Karpas-422 (cell line): ENCODE data around the gene VAMP4. TPM values are rescaled to one million over a fixed set of nuclear protein-coding genes. Genes with fewer than 3 reads are reported as not detected.

Experiments used
- DNase-seq: peaks from one replicate; pipeline ENCODE4 v3.0.0-alpha.2; 2015
- H2AFZ ChIP-seq: fragments of 200-600 bp; sonication (generic); 2 replicates; pipeline ENCODE4 v1.6.1; 2014; ENCODE audit warnings: antibody characterized with exemption, low read length, mixed read lengths
- H3K27ac ChIP-seq: fragments of 200-600 bp; sonication (generic); 2 replicates; pipeline ENCODE4 v1.5.1; 2014; ENCODE audit warnings: mild to moderate bottlenecking, low read length, moderate library complexity
- H3K27me3 ChIP-seq: fragments of 200-600 bp; sonication (generic); 2 replicates; pipeline ENCODE4 v1.6.1; 2014; ENCODE audit warnings: low read length, mixed read lengths
- H3K36me3 ChIP-seq: fragments of 200-600 bp; sonication (generic); 2 replicates; pipeline ENCODE4 v1.6.1; 2014; ENCODE audit warnings: low read length, mixed read lengths; ENCODE audit not compliant: insufficient read depth
- H3K4me1 ChIP-seq: fragments of 200-600 bp; sonication (generic); 2 replicates; pipeline ENCODE4 v1.6.1; 2014; ENCODE audit warnings: mild to moderate bottlenecking, low read length, mixed read lengths
- H3K4me2 ChIP-seq: fragments of 200-600 bp; sonication (generic); 2 replicates; pipeline ENCODE4 v1.6.1; 2014; ENCODE audit warnings: low read length, low read depth, mild to moderate bottlenecking; ENCODE audit not compliant: poor library complexity, severe bottlenecking
- H3K4me3 ChIP-seq: fragments of 200-600 bp; sonication (generic); 2 replicates; pipeline ENCODE4 v1.5.1; 2014; ENCODE audit warnings: mild to moderate bottlenecking, antibody characterized with exemption, low read length, mixed read lengths
- H3K79me2 ChIP-seq: fragments of 200-600 bp; sonication (generic); 2 replicates; pipeline ENCODE4 v1.6.1; 2014; ENCODE audit warnings: mild to moderate bottlenecking, low read length, mixed read lengths
- H3K9ac ChIP-seq: fragments of 200-600 bp; sonication (generic); 2 replicates; pipeline ENCODE4 v1.6.0; 2014; ENCODE audit warnings: low read length
- H3K9me2 ChIP-seq: fragments of 200-600 bp; sonication (generic), shearing (Covaris generic); replicated peaks from 2 replicates; pipeline ENCODE4 v1.6.0; 2014; ENCODE audit warnings: mild to moderate bottlenecking, low read length, moderate library complexity; ENCODE audit not compliant: insufficient read depth
- H3K9me3 ChIP-seq: fragments of 300-700, 200-600 bp; sonication (generic); 2 replicates; pipeline ENCODE4 v1.6.1; 2014; ENCODE audit warnings: low read length, mixed read lengths
- H4K20me1 ChIP-seq: fragments of 200-600 bp; sonication (generic); 2 replicates; pipeline ENCODE4 v1.6.1; 2014; ENCODE audit warnings: mild to moderate bottlenecking, antibody characterized with exemption, low read length, low read depth; ENCODE audit not compliant: insufficient read depth
- total RNA-seq: library from RNA; depleted of rRNA; stranded (reverse); fragments of >200 nt; shearing (Covaris generic); gene quantifications from 2 replicates; pipeline ENCODE4 v1.2.3, GENCODE V29; 2014; ENCODE audit warnings: low replicate concordance

Gene VAMP4
- total RNA-seq, 1 experiment from 2014 or later, result 9.0 TPM

- Histone ChIP-seq H3K27me3 (no peaks in the 10 kb centered on the region), H3K9me3 (no peaks in the 10 kb centered on the region), H3K4me1 (peaks cover 30% of the 10 kb centered on the region), H3K79me2 (peaks cover 24% of the 10 kb centered on the region), H3K4me3 (peak overlapping the region; percentile 86), H3K9me2 (no peaks in the 10 kb centered on the region), H3K9ac (peak overlapping the region; percentile 88), H4K20me1 (no peaks in the 10 kb centered on the region), H3K36me3 (no peaks in the 10 kb centered on the region), H2AFZ (peak overlapping the region; percentile 94; the same call in 1 of the 2 replicates), H3K4me2 (peak overlapping the region; percentile 93), H3K27ac (no peak overlapping the region)
- DNase-seq, result peak; percentile 52
Measured at GRCh38 chr1:171743081-171743870, 1.4 kb upstream of the VAMP4 start.

- peak overlapping the region; percentile 94 for H2AFZ ChIP-seq
- no peaks in the 10 kb centered on the region for H3K27me3 ChIP-seq
- no peaks in the 10 kb centered on the region for H3K36me3 ChIP-seq
- H3K79me2 ChIP-seq, result peaks cover 24% of the 10 kb centered on the region
- H3K9me2 ChIP-seq, result no peaks in the 10 kb centered on the region
- DNase-seq, result peak; percentile 59
- H4K20me1 ChIP-seq, result no peaks in the 10 kb centered on the region
- H3K27ac ChIP-seq, result peak overlapping the region; percentile 70
- H3K4me3 ChIP-seq, result peak overlapping the region; percentile 86
- peak overlapping the region; percentile 93 for H3K4me2 ChIP-seq
- peaks cover 30% of the 10 kb centered on the region for H3K4me1 ChIP-seq
- peak overlapping the region; percentile 88 for H3K9ac ChIP-seq
- H3K9me3 ChIP-seq, result no peaks in the 10 kb centered on the region
Measured at GRCh38 chr1:171742577-171742922, 685 bp upstream of the VAMP4 start.

- H3K9me3 ChIP-seq, result no peaks in the 10 kb centered on the region
- H3K9ac ChIP-seq, result peak overlapping the region; percentile 88
- peak; percentile 76 for DNase-seq
- no peaks in the 10 kb centered on the region for H3K9me2 ChIP-seq
- H3K79me2 ChIP-seq, result peaks cover 24% of the 10 kb centered on the region
- H3K4me1 ChIP-seq, result peaks cover 30% of the 10 kb centered on the region
- H3K4me2 ChIP-seq, result peak overlapping the region; percentile 93
- H3K27me3 ChIP-seq, result no peaks in the 10 kb centered on the region
- peak overlapping the region; percentile 70; the same call in 1 of the 2 replicates for H3K27ac ChIP-seq
- H2AFZ ChIP-seq, result peak overlapping the region; percentile 45; the same call in 1 of the 2 replicates
- no peaks in the 10 kb centered on the region for H4K20me1 ChIP-seq
- peak overlapping the region; percentile 86 for H3K4me3 ChIP-seq
- no peaks in the 10 kb centered on the region for H3K36me3 ChIP-seq
Measured at GRCh38 chr1:171740987-171741871, 636 bp downstream of the VAMP4 start.

- H3K9me3 ChIP-seq, result no peaks in the 10 kb centered on the region
- DNase-seq, result no peak
- H3K4me1 ChIP-seq, result peaks cover 30% of the 10 kb centered on the region
- H4K20me1 ChIP-seq, result no peaks in the 10 kb centered on the region
- H3K27me3 ChIP-seq, result no peaks in the 10 kb centered on the region
- H3K79me2 ChIP-seq, result peaks cover 24% of the 10 kb centered on the region
- peak overlapping the region; percentile 93 for H3K4me2 ChIP-seq
- H3K36me3 ChIP-seq, result no peaks in the 10 kb centered on the region
- H3K27ac ChIP-seq, result no peak overlapping the region; the same call in 1 of the 2 replicates
- H2AFZ ChIP-seq, result no peak overlapping the region
- H3K9me2 ChIP-seq, result no peaks in the 10 kb centered on the region
- H3K4me3 ChIP-seq, result peak overlapping the region; percentile 86
- peak overlapping the region; percentile 88 for H3K9ac ChIP-seq
Measured at GRCh38 chr1:171740356-171740863, 1.5 kb downstream of the VAMP4 start.

- Histone ChIP-seq H3K79me2 (peaks cover 24% of the 10 kb centered on the region), H3K36me3 (no peaks in the 10 kb centered on the region), H3K27ac (no peak overlapping the region), H2AFZ (no peak overlapping the region), H4K20me1 (no peaks in the 10 kb centered on the region), H3K9me3 (no peaks in the 10 kb centered on the region), H3K4me3 (no peak overlapping the region), H3K27me3 (no peaks in the 10 kb centered on the region), H3K9ac (no peak overlapping the region), H3K4me2 (peak overlapping the region; percentile 93), H3K9me2 (no peaks in the 10 kb centered on the region), H3K4me1 (peaks cover 30% of the 10 kb centered on the region)
- no peak for DNase-seq
Measured at GRCh38 chr1:171739656-171740055, 2.2 kb downstream of the VAMP4 start.

GRCh38 chr1:171738911-171739310, 3.0 kb downstream of the VAMP4 start:
- Histone ChIP-seq H3K79me2 (peaks cover 24% of the 10 kb centered on the region), H3K9me2 (no peaks in the 10 kb centered on the region), H3K9ac (no peak overlapping the region), H2AFZ (no peak overlapping the region), H3K4me2 (no peak overlapping the region), H3K36me3 (no peaks in the 10 kb centered on the region), H3K9me3 (no peaks in the 10 kb centered on the region), H3K27me3 (no peaks in the 10 kb centered on the region), H3K4me3 (no peak overlapping the region), H4K20me1 (no peaks in the 10 kb centered on the region), H3K27ac (no peak overlapping the region), H3K4me1 (peaks cover 30% of the 10 kb centered on the region)
- no peak for DNase-seq

- H3K9me3 ChIP-seq, result no peaks in the 10 kb centered on the region
- H3K9ac ChIP-seq, result no peak overlapping the region
- no peaks in the 10 kb centered on the region for H3K27me3 ChIP-seq
- no peak for DNase-seq
- no peak overlapping the region for H3K27ac ChIP-seq
- H3K9me2 ChIP-seq, result no peaks in the 10 kb centered on the region
- no peak overlapping the region for H3K4me3 ChIP-seq
- H4K20me1 ChIP-seq, result no peaks in the 10 kb centered on the region
- H3K79me2 ChIP-seq, result peaks cover 33% of the 10 kb centered on the region
- H3K36me3 ChIP-seq, result 0 out of 2 replicates have a peak, but pooled peaks cover 3% of the 10 kb centered on the region
- H3K4me2 ChIP-seq, result no peak overlapping the region
- no peak overlapping the region for H2AFZ ChIP-seq
- peaks cover 21% of the 10 kb centered on the region for H3K4me1 ChIP-seq
Measured at GRCh38 chr1:171736196-171736595, 5.7 kb downstream of the VAMP4 start.

GRCh38 chr1:171730052-171730451, 11.8 kb downstream of the VAMP4 start:
- Histone ChIP-seq H3K79me2 (peaks cover 30% of the 10 kb centered on the region), H3K9me2 (no peaks in the 10 kb centered on the region), H3K4me1 (peaks cover 6% of the 10 kb centered on the region; the same call in 1 of the 2 replicates), H3K4me3 (no peak overlapping the region), H3K36me3 (peaks cover 11% of the 10 kb centered on the region; the same call in 1 of the 2 replicates), H2AFZ (no peak overlapping the region), H3K9ac (no peak overlapping the region), H3K27ac (no peak overlapping the region), H3K27me3 (no peaks in the 10 kb centered on the region), H3K4me2 (no peak overlapping the region), H4K20me1 (no peaks in the 10 kb centered on the region), H3K9me3 (no peaks in the 10 kb centered on the region)
- no peak for DNase-seq
